HepG2 (cell line): ENCODE results near the gene SEC31A. TPM values are rescaled to one million over a fixed set of nuclear protein-coding genes. Genes with fewer than 3 reads are reported as not detected.

Experiments used
- DMAP1 ChIP-seq: IDR thresholded peaks from 2 replicates; pipeline ENCODE4 v1.6.1; 2016
- ESRRA ChIP-seq: sonication (generic); formaldehyde crosslinking; IDR thresholded peaks from 2 replicates; pipeline ENCODE4 v1.5.1; 2020; ENCODE audit warnings: mild to moderate bottlenecking, low read depth, missing genetic modification reagents
- FOSL1 ChIP-seq: sonication (generic); formaldehyde crosslinking; IDR thresholded peaks from 2 replicates; pipeline ENCODE4 v1.9.0; 2021; ENCODE audit warnings: missing genetic modification reagents, borderline replicate concordance
- HOXA3 ChIP-seq: sonication (generic); formaldehyde crosslinking; IDR thresholded peaks from 2 replicates; pipeline ENCODE4 v1.5.0; 2020; ENCODE audit warnings: missing genetic modification reagents
- ISL2 ChIP-seq: sonication (generic); formaldehyde crosslinking; IDR thresholded peaks from 2 replicates; pipeline ENCODE4 v1.5.0; 2020; ENCODE audit warnings: missing genetic modification reagents
- MLLT10 ChIP-seq: sonication (generic); formaldehyde crosslinking; IDR thresholded peaks from 2 replicates; pipeline ENCODE4 v1.4.0; 2020; ENCODE audit warnings: missing genetic modification reagents
- SIN3B ChIP-seq: fragments of 150-350 bp; IDR thresholded peaks from 2 replicates; pipeline ENCODE4 v1.6.1; 2014; ENCODE audit warnings: low read length
- SIX4 ChIP-seq: sonication (generic); formaldehyde crosslinking; IDR thresholded peaks from 2 replicates; pipeline ENCODE4 v1.4.0; 2020; ENCODE audit warnings: missing genetic modification reagents
- ZNF143 ChIP-seq: sonication (generic); formaldehyde crosslinking; IDR thresholded peaks from 2 replicates; pipeline ENCODE4 v1.4.0; 2020; ENCODE audit warnings: missing genetic modification reagents
- ZNF225 ChIP-seq: sonication (generic); formaldehyde crosslinking; IDR thresholded peaks from 2 replicates; pipeline ENCODE4 v1.4.0; 2020; ENCODE audit warnings: mild to moderate bottlenecking, missing genetic modification reagents
- ZNF572 ChIP-seq: sonication (generic); formaldehyde crosslinking; IDR thresholded peaks from 2 replicates; pipeline ENCODE4 v1.5.1; 2020; ENCODE audit warnings: mild to moderate bottlenecking, missing genetic modification reagents
- ZNF616 ChIP-seq: sonication (generic); formaldehyde crosslinking; IDR thresholded peaks from 2 replicates; pipeline ENCODE4 v1.5.0; 2020; ENCODE audit warnings: low read depth, mild to moderate bottlenecking, missing genetic modification reagents
- ZNF790 ChIP-seq: sonication (generic); formaldehyde crosslinking; IDR thresholded peaks from 2 replicates; pipeline ENCODE4 v1.8.0; 2022; ENCODE audit warnings: missing genetic modification reagents, mild to moderate bottlenecking, borderline replicate concordance
- polyA plus RNA-seq, 8 experiments: library from polyadenylated mRNA; depleted of rRNA in 3 of 8; stranded (reverse) in 7 of 8; unstranded in 1 of 8; fragments of >200 nt; fragmentation: Illumina TruSeq in 4 of 8; extraction: Trizol in 4 of 8; gene quantifications; 2 replicates each; pipeline versions ENCODE4 v1.2.1 to v1.2.3, GENCODE V29; 2011 to 2016; ENCODE audit warnings: low read depth in 4 of 8, missing spikeins in 1 of 8, mixed read lengths in 1 of 8; ENCODE audit not compliant: insufficient read depth in 1 of 8
- total RNA-seq, 5 experiments: library from RNA; depleted of rRNA; stranded (reverse); fragments of >200 nt; fragmentation: Illumina TruSeq; extraction: Trizol; gene quantifications; 2 replicates each; pipeline ENCODE4 v1.2.3, GENCODE V29; 2016; ENCODE audit warnings: low read depth in 1 of 5
- TF ChIP-seq, protein P1 (sequence below): sonication (generic); formaldehyde crosslinking; IDR thresholded peaks from 2 replicates; pipeline ENCODE4 v1.9.0; 2021; ENCODE audit warnings: missing genetic modification reagents, borderline replicate concordance
- TF ChIP-seq, protein P2 (sequence below): IDR thresholded peaks from 2 replicates; pipeline ENCODE4 v1.6.1; 2012; ENCODE audit warnings: low read depth, low read length, improper control_type of control experiment
- TF ChIP-seq, protein P3 (sequence below): sonication (generic); formaldehyde crosslinking; IDR thresholded peaks from 2 replicates; pipeline ENCODE4 v1.4.0; 2020; ENCODE audit warnings: mild to moderate bottlenecking, missing genetic modification reagents
- TF ChIP-seq, protein P4 (sequence below): IDR thresholded peaks from 2 replicates; pipeline ENCODE4 v1.6.1; 2018; ENCODE audit warnings: missing genetic modification reagents
- TF ChIP-seq, protein P5 (sequence below): IDR thresholded peaks from 2 replicates; pipeline ENCODE4 v1.6.1; 2016; ENCODE audit warnings: missing compliant biosample characterization, missing genetic modification reagents, borderline replicate concordance
- TF ChIP-seq, protein P6 (sequence below): sonication (generic); formaldehyde crosslinking; IDR thresholded peaks from 2 replicates; pipeline ENCODE4 v1.9.0; 2021; ENCODE audit warnings: missing genetic modification reagents, borderline replicate concordance

Gene SEC31A
- total and polyA plus RNA-seq, 2 of the 13 experiments (the other 11 are each of a cell fraction or from before 2014, with no cell fraction given) = 231 to 435 TPM

DNA sequence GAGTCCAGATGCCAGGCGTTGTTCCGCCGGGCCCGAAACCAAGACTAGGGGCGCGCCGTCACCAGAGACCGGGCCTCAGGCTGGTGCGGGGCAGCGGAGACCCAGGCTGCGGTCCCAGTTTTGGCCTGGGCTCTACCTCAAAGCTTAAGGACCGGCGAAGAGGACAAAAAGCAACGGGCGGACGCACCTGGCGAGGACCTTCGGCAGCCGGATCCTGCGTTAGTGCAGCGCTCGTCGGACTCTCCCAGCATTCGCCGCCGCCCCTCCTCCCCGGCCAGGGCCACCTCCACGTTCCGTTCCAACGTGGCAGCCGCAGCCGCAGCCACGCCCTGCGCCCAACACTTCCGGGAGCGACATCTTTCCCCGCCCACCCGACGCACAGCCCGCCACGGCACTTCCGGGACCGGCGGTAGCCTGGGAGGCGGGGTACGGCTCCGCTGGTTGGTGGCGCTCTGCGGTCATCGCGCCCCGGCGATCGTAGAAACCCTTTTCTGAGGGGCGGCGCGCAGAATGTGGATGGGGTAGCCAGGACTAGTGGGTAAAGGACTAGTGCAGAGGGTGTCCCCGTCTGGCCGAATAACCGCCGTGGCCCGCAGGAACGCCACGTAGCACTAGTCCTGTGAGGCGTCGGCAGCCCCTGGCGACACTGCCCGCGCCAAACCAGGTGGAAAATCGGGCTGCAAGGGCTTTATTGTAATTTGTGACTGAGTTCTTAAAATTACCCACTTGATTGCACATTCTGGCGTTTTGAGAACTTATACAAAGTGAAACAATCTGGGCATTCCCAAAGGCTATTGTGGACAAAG, at the start of gene SEC31A (continued):
- TF ChIP-seq, protein P1, sequence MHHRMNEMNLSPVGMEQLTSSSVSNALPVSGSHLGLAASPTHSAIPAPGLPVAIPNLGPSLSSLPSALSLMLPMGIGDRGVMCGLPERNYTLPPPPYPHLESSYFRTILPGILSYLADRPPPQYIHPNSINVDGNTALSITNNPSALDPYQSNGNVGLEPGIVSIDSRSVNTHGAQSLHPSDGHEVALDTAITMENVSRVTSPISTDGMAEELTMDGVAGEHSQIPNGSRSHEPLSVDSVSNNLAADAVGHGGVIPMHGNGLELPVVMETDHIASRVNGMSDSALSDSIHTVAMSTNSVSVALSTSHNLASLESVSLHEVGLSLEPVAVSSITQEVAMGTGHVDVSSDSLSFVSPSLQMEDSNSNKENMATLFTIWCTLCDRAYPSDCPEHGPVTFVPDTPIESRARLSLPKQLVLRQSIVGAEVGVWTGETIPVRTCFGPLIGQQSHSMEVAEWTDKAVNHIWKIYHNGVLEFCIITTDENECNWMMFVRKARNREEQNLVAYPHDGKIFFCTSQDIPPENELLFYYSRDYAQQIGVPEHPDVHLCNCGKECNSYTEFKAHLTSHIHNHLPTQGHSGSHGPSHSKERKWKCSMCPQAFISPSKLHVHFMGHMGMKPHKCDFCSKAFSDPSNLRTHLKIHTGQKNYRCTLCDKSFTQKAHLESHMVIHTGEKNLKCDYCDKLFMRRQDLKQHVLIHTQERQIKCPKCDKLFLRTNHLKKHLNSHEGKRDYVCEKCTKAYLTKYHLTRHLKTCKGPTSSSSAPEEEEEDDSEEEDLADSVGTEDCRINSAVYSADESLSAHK (CRISPR knock-in tag) = no peak
- TF ChIP-seq ESRRA (CRISPR knock-in tag) (peak; percentile 78; the same call in 1 of the 2 replicates), DMAP1 (peak; percentile 100), ZNF572 (peak; percentile 3; the same call in 1 of the 2 replicates), SIX4 (CRISPR knock-in tag) (peak; percentile 63), SIN3B (peak; percentile 43; the same call in 1 of the 2 replicates), ZNF225 (peak; percentile 87), ZNF616 (CRISPR knock-in tag) (peak; percentile 68; the same call in 1 of the 2 replicates), ZNF790 (peak; percentile 77; the same call in 1 of the 2 replicates), ZNF143 (CRISPR knock-in tag) (peak; percentile 80), HOXA3 (peak; percentile 97), FOSL1 (CRISPR knock-in tag) (no peak), ISL2 (peak; percentile 51), MLLT10 (peak; percentile 87; the same call in 1 of the 2 replicates)
- TF ChIP-seq, protein P2, sequence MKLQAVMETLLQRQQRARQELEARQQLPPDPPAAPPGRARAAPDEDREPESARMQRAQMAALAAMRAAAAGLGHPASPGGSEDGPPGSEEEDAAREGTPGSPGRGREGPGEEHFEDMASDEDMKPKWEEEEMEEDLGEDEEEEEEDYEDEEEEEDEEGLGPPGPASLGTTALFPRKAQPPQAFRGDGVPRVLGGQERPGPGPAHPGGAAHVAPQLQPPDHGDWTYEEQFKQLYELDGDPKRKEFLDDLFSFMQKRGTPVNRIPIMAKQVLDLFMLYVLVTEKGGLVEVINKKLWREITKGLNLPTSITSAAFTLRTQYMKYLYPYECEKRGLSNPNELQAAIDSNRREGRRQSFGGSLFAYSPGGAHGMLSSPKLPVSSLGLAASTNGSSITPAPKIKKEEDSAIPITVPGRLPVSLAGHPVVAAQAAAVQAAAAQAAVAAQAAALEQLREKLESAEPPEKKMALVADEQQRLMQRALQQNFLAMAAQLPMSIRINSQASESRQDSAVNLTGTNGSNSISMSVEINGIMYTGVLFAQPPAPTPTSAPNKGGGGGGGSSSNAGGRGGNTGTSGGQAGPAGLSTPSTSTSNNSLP = peak; percentile 36; the same call in 1 of the 2 replicates
- TF ChIP-seq, protein P3, sequence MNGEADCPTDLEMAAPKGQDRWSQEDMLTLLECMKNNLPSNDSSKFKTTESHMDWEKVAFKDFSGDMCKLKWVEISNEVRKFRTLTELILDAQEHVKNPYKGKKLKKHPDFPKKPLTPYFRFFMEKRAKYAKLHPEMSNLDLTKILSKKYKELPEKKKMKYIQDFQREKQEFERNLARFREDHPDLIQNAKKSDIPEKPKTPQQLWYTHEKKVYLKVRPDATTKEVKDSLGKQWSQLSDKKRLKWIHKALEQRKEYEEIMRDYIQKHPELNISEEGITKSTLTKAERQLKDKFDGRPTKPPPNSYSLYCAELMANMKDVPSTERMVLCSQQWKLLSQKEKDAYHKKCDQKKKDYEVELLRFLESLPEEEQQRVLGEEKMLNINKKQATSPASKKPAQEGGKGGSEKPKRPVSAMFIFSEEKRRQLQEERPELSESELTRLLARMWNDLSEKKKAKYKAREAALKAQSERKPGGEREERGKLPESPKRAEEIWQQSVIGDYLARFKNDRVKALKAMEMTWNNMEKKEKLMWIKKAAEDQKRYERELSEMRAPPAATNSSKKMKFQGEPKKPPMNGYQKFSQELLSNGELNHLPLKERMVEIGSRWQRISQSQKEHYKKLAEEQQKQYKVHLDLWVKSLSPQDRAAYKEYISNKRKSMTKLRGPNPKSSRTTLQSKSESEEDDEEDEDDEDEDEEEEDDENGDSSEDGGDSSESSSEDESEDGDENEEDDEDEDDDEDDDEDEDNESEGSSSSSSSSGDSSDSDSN (CRISPR knock-in tag) = peak; percentile 98
- TF ChIP-seq, protein P4, sequence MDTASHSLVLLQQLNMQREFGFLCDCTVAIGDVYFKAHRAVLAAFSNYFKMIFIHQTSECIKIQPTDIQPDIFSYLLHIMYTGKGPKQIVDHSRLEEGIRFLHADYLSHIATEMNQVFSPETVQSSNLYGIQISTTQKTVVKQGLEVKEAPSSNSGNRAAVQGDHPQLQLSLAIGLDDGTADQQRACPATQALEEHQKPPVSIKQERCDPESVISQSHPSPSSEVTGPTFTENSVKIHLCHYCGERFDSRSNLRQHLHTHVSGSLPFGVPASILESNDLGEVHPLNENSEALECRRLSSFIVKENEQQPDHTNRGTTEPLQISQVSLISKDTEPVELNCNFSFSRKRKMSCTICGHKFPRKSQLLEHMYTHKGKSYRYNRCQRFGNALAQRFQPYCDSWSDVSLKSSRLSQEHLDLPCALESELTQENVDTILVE (CRISPR knock-in tag) = peak; percentile 83; the same call in 1 of the 2 replicates
- TF ChIP-seq, protein P5, sequence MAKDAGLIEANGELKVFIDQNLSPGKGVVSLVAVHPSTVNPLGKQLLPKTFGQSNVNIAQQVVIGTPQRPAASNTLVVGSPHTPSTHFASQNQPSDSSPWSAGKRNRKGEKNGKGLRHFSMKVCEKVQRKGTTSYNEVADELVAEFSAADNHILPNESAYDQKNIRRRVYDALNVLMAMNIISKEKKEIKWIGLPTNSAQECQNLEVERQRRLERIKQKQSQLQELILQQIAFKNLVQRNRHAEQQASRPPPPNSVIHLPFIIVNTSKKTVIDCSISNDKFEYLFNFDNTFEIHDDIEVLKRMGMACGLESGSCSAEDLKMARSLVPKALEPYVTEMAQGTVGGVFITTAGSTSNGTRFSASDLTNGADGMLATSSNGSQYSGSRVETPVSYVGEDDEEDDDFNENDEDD (CRISPR knock-in tag) = peak; percentile 89
- TF ChIP-seq, protein P6, sequence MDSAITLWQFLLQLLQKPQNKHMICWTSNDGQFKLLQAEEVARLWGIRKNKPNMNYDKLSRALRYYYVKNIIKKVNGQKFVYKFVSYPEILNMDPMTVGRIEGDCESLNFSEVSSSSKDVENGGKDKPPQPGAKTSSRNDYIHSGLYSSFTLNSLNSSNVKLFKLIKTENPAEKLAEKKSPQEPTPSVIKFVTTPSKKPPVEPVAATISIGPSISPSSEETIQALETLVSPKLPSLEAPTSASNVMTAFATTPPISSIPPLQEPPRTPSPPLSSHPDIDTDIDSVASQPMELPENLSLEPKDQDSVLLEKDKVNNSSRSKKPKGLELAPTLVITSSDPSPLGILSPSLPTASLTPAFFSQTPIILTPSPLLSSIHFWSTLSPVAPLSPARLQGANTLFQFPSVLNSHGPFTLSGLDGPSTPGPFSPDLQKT (CRISPR knock-in tag) = no peak
